Uterus (tissue), 2 donors: ENCODE results near the gene TMC2.

Source experiments
- CTCF ChIP-seq, 4 experiments: fragments of 200-600 bp in 2 of 4; fragments of 450-650 bp in 2 of 4; sonication (generic) in 2 of 4; IDR thresholded peaks; one replicate each; pipeline ENCODE4 v1.5.1; 2016 to 2019; ENCODE audit warnings: antibody characterized with exemption in 4 of 4, mild to moderate bottlenecking in 2 of 4, moderate library complexity in 1 of 4
- POLR2A ChIP-seq, 2 donors: fragments of 450-650 bp; IDR thresholded peaks; one replicate each; pipeline ENCODE4 v1.6.1; 2016; ENCODE audit warnings: antibody characterized with exemption in 2 of 2, mild to moderate bottlenecking in 1 of 2, moderate library complexity in 1 of 2

- TF ChIP-seq CTCF (IDR thresholded peaks at IDR 0.05), result no peak
- no peak for TF ChIP-seq POLR2A (IDR thresholded peaks at IDR 0.05)
These were observed 49.4 kb downstream of the TMC2 start for GRCh38 chr20:2585811-2586210.
